HG03439 (cell line): ENCODE results near the gene TMEM178B.

Experiments
- ATAC-seq: cut with Tn5 transposase; IDR thresholded peaks from one replicate; pipeline ENCODE4 v1.9.1; 2021; ENCODE audit warnings: mild to moderate bottlenecking, moderate library complexity; ENCODE audit not compliant: unreplicated experiment

Gene TMEM178B

DNA sequence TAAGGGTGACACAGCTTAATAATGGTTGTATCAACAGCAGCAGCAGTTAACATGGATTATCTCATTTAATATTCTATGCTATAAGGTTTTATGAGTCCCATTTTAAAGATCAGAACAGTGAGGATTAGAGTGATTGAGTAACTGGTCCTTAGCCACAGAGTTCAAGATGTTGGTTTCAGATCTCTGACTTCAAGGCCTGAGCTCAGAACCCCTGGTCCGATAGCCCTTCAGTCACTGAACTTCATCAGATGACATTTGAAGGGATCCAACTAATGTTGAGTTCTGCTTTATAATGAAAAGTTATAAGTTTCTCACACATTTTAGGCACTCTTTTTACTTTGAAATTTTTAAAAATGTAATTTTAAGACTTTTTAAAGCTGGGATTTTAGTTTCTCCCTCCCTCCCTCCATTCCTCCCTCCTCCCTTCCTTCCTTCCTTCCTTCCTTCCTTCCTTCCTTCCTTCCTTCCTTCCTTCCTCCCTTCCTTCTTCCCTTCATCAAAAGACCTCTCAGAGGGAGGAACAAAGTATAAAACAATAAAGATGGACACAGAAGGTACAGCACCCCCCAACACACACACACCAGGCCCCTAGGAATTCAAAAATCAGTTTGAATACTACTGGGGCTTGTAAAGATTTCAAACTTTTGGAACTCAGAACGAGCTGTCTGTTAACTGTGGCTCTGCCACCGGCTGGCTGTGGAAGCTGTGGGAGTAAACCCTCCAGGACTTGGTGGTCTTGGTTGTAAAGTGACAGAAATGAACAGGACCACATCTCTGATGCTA is 270.5 kb downstream of the TMEM178B start:
- ATAC-seq: no peak

DNA sequence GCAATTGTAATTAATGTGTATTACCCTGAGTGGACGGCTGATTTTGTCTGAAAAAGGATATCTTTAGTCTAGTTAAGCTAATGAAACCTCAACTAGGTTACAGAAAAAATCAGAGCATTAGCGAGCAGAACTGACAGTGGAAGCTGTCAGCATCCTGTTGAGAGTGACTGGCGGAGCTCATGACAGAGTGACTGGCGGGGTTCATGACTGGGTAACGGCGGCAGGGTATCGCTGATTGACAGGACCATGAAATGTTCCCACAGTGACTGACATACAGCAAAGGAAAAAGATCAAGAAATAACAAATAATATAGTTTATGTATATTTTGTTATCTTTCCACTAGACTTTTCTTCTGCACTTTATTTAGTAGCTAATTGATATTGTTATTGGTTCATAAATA is 274.9 kb downstream of the TMEM178B start:
- ATAC-seq: no peak

DNA sequence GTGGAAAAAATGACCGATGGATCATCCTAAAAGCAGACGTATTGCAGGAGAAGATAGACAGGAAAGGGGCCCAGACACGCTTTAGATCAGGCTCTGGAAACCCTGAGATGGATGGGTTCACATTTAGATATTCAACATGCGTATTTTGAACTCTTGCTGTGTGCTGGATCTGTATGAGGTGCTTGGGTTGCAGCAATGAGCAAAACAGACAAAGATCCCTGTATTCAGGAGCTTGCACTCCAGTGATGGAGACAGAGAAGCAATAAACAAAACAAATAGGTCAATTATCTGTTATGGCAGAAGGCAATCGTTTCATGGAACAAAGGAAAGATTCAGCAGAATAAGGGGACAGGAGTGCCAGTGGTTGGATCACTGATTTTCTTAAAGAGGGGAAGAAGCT is 275.5 kb downstream of the TMEM178B start:
- no peak for ATAC-seq

DNA sequence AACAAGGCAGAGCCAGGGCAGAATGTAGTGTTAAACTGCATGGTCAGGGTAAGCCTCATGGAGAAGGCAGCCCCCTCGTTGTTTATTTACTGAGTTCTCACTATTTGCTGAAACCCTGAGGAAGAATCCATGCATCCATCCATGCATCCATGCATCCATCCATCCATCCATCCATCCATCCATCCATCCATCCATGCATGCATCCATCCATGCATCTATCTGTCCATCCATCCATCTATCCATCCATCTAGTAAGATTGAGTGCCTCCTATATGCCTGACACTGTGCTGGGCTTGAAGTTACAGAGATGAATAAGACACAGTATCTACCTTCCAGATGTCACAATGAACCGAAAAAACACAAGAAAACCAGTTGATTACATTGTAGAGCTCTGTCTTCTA is 275.9 kb downstream of the TMEM178B start:
- no peak for ATAC-seq

DNA sequence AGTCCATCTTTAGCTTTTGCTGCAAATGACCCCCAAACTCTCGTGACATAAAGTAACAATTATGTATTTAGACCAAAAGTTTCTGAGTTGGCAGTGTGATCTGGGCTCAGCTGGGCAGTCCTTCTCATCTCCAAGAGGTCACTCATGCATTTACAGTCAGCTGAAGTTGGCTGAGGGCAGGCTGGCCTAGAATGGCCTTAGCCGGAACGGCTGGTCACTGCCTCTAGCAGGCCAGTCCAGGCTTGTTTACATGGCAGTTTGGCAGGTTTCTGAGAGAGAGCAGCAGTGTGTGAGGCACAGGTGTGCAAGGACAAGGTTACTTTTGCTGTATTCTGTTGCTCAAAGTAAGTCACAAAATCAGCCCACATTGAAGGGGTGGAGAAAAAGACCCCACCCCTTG is 277.3 kb downstream of the TMEM178B start:
- ATAC-seq: no peak

DNA sequence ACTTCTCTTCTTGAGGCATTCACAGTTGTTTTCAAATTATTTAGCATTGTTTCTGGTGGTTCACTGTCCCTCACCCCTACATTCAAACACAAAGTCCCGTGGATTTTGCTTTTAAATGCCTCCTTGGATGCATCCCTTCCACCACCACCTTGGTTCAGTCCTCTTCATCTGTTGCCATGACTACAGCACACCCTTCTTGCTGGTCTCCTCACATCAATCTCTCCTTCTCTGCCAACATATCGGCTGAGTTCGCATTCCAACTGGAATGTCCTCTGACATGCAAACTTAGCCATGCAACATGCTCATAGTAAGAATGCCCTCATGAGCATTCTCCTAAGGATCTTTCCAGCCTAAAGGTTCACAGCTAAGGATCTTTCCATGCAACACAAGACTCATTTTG is 279.1 kb downstream of the TMEM178B start:
- no peak for ATAC-seq

DNA sequence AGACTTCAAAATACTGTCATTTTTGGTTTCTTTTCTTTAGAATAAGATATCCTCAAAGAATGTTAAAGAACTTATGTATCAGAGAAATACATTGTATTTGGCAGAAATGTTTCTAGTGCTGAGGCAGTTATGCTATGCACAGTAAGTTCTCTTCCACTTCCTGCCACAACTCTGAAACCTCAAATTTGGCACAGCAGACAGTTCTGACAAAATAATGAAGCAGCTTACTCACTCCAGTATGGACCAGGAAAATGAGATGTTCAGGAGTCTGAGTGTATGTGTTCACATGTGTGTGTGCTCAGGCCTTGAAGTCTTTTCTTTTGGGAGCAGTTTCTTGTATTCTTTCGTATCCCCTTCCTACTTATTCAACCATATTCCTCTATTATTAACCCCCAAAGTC is 280.4 kb downstream of the TMEM178B start:
- ATAC-seq: no peak

DNA sequence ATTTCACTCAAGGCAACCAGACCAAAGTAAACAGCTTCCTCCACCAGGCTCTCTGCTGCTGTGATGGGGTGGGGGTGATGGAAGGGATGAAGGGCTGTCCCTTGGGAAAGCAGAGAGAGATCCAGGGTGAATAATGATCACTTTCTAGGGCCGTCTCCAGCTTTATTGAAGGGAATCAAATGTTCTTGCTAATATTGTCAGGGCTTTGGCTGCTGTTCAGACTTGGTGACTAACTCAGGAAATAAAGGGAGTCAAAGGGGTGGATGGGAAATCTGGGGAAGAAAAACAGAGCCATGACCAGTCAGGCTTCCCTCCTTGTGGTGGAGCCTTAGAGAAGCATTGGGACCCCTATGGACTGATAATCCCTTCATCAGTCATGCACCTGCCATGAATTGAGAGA is 281.2 kb downstream of the TMEM178B start:
- no peak for ATAC-seq

DNA sequence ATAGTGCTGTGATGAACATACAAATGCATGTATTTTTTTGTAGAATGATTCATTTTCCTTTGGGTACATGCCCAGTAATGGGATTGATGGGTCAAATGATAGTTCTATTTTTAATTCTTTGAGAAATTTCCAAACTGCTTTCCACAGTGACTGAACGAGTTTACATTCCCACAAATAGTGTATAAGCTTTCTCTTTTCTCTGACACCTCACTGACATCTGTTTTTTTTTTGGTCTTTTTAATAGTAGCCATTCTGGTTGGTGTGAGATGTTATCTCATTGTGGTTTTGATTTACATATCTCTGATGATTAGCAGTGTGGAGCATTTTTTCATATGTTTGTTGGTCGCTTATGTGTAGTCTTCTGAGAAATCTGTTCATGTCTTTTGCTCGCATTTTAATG is 282.3 kb downstream of the TMEM178B start:
- no peak for ATAC-seq

DNA sequence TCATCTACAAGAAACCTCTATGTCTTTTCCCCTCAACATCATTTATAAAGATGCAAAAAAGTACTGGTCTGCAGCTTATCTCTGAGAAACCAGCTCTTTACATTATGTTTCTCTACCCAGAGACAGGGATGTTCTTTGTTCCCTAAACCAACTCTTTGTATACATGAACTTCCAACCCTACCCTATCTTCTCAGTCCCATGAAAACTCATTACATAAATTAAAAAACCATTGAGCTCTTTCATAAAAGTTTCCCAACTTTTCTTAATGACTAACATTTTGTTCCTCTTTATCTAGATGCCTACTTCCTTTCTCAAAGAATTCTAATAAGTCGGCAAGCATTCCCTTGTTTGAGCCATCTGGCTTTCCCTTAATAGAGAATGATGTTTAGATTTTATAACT is 284.5 kb downstream of the TMEM178B start:
- ATAC-seq: no peak

DNA sequence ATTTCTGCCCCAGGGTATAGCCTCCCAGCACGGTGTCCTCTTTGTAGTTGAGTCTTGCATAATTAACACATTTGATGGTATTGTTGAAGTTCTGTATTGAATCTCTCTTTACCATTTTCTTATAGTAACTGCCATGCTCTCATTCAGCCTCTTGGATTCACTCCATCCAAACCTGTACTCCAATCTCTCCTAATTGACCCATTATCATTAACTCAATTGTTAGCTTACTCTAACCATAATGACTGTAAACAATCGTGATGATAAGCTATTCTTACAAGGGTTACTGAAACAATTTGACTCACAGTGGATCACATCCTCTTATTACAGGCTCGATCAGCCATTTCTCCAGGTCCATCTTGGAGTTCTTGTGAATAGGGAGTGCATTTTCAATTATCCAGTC is 285.4 kb downstream of the TMEM178B start:
- no peak for ATAC-seq

DNA sequence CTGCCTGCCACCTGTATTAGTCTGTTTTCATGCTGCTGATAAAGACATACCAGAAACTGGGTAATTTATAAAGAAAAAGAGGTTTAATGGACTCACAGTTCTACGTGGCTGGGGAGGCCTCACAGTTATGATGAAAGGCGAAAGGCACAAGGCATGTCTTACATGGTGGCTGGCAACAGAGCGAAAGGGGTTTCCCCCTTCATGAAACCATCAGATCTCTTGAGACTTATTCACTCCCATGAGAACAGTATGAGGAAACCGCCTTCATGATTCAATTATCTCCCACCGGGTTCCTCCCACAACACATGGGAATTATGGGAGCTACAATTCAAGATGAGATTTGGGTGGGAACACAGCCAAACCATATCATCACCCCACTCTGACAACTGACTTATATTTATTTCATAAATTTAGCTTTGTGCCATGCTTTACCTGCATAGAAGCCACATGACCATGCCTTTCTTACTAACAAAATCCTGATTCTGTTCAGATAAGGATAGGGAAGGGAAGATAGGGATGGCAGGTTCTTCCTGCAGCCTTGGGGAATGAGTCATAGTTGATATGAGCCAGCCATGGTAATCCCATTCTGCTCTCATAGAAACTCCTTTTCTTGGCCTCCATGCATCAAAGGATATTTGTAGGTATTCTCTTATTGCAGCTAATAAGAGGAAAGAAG is 286.0 kb downstream of the TMEM178B start:
- no peak for ATAC-seq

DNA sequence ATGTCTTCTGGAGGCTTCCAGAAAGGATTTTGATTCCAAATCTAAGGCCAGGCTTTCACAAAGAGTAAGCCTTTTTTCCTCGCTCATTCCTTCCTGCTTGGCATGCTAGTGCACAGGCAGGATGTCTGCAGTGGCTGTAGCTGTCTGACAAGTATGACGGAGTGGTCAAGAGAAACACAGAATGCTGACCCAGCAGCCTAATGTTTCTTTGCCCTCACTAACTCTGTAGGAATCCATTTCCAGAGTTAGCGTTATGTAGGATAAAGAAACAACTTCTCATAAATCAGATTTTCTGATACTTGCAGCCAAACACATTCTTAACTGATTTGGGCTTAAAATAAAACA is 286.5 kb downstream of the TMEM178B start:
- ATAC-seq: no peak

DNA sequence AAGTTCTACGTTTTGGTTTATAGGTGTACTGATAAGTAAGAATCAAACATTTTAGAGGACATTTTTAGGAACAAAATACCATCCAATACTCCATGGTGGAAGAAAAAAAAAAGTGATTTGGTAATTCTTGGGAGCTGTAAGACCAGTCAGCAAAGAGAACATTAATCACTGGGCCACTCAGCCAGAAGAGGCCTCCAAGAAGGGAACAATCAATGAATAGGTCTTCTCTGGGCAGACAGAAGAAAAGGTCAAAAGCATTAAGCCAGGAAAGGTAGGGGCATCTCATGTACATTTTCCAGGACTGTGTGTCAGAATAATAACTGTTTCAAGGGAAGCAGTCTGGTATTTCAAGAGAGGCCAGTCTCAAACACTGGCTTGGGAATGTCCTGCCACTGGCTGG is 286.9 kb downstream of the TMEM178B start:
- no peak for ATAC-seq

DNA sequence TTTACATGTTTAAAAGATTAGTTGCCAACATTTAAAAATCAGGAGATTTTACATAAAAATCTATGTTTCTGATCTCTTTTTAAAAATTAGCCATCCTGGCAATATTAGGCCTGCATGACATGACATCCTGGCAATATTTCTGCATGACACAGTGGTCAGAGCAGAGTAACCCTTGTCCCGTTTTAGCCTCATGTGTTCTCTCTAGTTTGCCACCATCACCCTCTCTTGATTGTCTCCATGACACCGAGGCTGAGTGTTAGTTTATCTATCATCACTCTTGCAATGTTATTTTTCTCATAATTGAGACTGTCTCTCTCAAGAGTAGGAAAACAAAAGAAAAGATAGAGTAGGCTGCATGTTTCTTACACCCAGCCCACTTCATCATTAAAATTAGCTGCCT is 287.6 kb downstream of the TMEM178B start:
- no peak for ATAC-seq

DNA sequence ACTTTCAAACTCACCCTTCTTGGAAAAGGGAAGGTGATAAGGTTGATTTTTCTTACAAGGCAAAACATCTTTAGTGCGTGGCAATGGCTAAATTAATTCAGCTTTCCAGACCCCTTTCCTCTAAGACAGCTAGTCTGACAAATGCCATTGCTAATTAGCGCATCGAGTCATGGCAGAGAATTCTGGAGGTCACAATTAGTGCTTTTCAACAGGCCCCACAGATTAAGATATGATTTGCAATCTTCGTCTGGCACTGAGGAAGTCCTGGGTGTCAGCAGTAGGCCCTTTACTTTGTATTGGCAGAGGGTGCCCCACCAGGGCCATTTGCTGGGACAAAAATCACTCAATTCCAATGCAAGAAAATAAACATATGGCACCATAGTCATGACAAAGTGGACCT is 288.1 kb downstream of the TMEM178B start:
- no peak for ATAC-seq

DNA sequence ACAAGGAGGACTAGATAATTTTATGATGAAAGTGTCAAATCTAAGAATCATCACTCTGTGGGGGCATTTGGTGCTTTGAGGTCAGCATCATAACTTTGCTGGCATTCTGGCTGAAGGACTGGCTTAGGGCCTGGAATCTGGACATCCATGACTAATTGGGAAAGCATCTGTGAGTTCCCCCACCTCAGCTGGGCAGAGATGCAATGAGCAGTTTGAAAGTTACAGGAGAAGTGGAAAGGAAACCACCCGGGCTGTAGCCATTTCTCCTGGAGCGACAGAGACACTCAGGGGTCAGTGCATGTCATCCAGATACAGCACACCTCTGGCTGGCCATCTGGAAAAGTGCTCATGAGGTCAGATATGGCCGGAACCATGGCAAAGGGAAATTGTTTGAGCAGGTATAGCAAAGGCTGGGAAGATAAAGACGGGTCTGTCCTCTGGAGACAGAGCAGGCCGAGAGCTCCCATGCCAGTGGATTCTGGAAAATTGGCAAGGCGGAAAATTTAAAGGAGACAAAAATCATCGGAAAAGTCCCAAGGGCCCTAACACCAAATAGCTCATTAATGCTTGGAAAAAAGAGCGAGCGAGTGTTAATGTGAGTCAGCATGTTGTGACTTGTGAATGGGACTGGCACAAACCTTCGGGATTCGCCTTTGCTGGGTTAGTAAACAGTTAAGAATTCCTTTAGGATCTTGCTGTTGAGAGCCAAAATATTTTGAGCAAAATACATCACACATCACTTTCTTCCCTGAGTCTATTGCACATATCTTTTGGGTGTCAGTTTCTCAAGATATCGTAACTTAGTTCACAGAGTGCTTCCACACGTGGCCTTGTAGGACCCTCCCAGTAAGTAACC is 288.9 kb downstream of the TMEM178B start:
- no peak for ATAC-seq

DNA sequence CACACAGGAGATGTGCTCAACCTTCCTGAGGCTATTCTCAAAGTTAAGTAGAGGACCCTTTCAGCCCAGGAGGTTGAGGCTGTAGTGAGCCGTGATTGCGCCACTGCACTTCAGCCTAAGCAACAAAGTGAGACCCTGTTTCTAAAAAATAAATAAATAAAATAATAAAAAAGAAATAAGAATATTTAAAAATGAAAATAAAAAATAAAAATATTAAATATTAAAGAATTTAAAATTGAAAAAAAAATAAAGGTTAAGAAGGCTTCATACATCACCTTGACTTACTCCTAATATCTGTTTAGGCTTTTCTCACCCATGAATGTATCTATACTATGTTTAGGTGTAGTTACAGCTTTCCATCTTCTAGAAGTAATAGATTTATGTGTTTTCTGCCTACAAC is 289.9 kb downstream of the TMEM178B start:
- ATAC-seq: no peak

DNA sequence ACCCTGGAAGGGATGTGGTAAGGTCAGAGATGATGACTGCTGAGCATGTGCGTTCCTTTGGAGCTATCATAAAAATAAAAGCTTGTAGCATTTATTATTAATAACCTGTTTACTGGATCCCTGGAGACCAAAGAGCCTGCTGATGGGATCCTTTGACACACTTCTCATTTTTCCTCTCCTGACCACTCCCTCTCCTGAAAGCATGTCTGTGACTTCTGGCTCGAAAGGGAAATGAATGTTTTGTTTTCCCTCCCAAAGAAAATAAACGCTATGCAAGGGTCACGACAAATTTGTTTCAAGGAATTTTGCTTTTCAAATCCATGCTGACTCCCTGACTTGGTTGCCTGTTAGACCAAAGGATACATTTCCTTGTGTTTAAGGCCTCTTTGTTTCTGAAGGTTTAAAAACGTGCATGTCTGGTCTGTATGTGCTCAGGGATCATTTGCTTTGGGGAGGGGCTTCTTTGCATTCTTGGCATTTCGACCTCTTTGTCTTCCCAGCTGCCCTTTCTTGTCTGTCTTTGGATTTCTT is 292.3 kb downstream of the TMEM178B start:
- ATAC-seq: no peak

DNA sequence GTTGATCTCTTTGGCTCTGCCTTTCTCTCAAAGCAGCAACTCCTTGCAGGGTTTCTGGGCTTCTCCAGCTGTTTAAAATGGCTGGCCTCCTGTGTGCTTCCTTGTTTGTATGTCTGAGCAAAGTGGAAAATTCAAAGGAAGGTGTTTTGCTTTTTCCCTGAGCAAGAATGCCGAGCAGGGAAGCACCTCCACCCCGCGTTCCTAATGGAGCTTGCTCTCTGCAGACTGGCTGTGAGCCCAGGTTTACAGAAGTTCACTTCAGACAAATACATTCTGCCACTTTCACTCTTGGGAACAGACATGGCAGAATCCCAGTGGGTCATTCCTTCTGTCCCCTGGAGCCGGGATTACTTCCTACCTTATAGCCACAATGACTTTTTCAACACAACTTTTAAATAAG is 295.6 kb downstream of the TMEM178B start:
- no peak for ATAC-seq

DNA sequence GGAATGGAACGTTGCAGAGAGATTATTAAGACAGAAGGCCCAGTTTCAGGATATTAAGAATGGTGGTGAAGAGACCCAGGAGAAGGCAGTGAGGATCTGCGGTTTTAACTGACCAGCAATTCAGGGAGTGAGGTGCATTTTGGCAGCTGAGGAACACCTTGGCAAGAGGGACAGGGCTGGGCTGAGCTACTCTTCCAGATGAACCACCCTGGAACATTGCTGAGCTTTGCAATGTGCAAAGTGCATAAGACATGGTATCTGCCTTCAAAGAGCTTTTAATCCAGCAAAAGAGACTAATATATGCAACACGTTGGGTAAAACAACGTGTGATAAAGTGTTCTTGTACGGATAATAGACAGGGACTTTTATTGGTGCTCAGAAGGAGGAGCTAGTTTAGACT is 296.3 kb downstream of the TMEM178B start:
- ATAC-seq: no peak

DNA sequence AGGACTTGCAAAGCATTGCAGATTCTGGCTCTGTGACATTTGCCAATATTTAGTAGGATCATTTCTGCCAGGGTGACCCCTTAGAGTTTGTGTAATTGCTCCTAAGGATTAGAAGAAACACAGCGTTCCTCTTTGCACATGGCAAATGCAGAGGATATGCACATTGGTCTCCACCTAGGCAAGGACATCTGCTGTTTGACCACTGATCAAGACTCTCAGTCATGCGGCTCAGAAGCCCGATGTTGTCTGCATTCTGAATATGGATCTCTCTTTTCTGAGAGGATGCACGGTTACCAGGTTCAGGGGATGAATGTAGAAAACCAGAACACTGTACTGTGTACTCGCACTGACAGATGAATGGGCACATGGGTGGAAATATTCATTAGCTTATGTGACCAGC is 296.8 kb downstream of the TMEM178B start:
- no peak for ATAC-seq
